T-helper 2 cell treated with Interferon-gamma antibody and Interleukin-4, amounts not matched to agents 5 μg/mL and 100 μg/mL, for 36 hours (primary cell): ENCODE data around the gene TVP23C.
"Not testable (repeated sequence)": the region's sequence is repeated elsewhere in the genome, so short reads cannot be mapped to it uniquely, and the experiment has no call there.

Source experiments
- DNase-seq: peaks from one replicate; pipeline ENCODE4 v3.0.0; 2021; ENCODE audit warnings: low spot score
- H3K27ac Mint-ChIP-seq: one replicate; pipeline ENCODE4 v1.8.0; 2021; ENCODE audit warnings: mild to moderate bottlenecking, mixed read lengths
- H3K27me3 Mint-ChIP-seq: one replicate; pipeline ENCODE4 v1.8.0; 2021; ENCODE audit warnings: low read depth, mixed read lengths
- H3K36me3 Mint-ChIP-seq: one replicate; pipeline ENCODE4 v1.8.0; 2021; ENCODE audit warnings: low read depth, mixed read lengths
- H3K4me1 Mint-ChIP-seq: one replicate; pipeline ENCODE4 v1.8.0; 2021; ENCODE audit warnings: low read depth, mixed read lengths
- H3K4me3 Mint-ChIP-seq: one replicate; pipeline ENCODE4 v1.8.0; 2022; ENCODE audit warnings: mild to moderate bottlenecking, moderate library complexity, mixed read lengths
- H3K9me3 Mint-ChIP-seq: one replicate; pipeline ENCODE4 v1.8.0; 2021; ENCODE audit warnings: mixed read lengths

Gene TVP23C

DNA sequence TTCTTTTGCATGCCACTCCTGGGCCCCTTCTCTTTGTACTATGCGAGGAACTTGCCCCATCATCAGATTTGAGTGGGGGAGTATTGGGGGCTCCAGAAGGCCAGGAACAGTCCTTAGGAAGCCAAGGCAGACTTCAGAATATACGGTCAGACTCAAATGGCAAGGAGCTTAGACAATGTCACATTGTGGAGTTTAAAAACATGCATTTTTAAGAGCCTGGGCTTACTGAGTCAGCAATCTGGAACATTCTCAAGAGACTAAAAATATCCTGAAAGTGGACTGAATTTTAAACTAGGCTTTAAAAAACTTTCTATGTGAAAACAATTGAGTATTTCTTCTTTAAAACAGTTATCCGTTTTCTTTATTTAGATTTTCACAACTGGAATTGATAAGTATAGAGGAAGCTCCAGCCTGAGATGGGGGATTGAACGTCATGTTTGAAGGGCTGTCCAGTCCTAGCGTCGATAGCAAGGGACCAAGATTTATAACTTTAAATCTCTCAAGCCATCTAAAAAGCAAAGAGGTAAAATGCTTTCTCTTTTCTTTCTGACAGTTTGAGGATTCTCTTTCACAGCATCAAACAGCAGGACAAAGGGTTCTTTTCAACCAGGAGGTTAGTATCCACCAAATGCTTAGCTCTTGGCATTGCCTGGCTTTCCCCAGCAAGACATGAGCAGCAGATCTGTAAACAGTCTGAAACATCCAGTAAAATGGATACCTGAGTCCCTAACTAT is 50.1 kb downstream of the TVP23C start:
- Mint-ChIP-seq H3K36me3 (peaks cover 26% of the 10 kb centered on the region), H3K27ac (no peak overlapping the region), H3K27me3 (no peaks in the 10 kb centered on the region), H3K4me3 (no peak overlapping the region), H3K4me1 (peaks cover 2% of the 10 kb centered on the region), H3K9me3 (no peaks in the 10 kb centered on the region)
- DNase-seq: no peak

- Mint-ChIP-seq H3K27me3 (no peaks in the 10 kb centered on the region), H3K27ac (no peak overlapping the region), H3K4me1 (peaks cover 2% of the 10 kb centered on the region), H3K4me3 (no peak overlapping the region), H3K36me3 (peaks cover 21% of the 10 kb centered on the region), H3K9me3 (no peaks in the 10 kb centered on the region)
- DNase-seq: no peak
These were observed 51.1 kb downstream of the TVP23C start for GRCh38 chr17:15512071-15512709.

- no peak overlapping the region for H3K27ac Mint-ChIP-seq
- H3K9me3 Mint-ChIP-seq: no peaks in the 10 kb centered on the region
- DNase-seq: no peak
- no peak overlapping the region for H3K4me3 Mint-ChIP-seq
- H3K4me1 Mint-ChIP-seq: peaks cover 2% of the 10 kb centered on the region
- H3K36me3 Mint-ChIP-seq: peaks cover 16% of the 10 kb centered on the region
- H3K27me3 Mint-ChIP-seq: no peaks in the 10 kb centered on the region
These were observed 52.1 kb downstream of the TVP23C start for GRCh38 chr17:15511142-15511541.

DNA sequence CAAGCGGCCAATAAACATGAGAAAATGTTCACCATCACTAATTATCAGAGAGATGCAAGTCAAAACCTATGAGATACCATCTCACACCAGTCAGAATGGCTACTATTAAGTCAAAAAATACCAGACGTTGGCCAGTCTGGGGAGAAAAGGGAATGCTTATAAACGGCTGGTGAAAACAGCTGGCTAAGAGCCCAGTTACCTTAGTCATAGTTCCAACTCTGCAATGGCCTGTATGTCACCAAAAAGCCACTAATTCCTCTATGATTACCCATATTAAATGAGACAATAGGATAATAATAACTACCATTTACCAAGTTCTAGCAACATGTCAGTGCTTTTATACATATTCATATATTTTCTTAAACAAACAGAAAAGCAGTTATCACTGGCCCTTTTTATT is 52.9 kb downstream of the TVP23C start:
- Mint-ChIP-seq H3K4me3 (no peak overlapping the region), H3K36me3 (peaks cover 10% of the 10 kb centered on the region), H3K27ac (no peak overlapping the region), H3K9me3 (no peaks in the 10 kb centered on the region), H3K4me1 (peaks cover 2% of the 10 kb centered on the region), H3K27me3 (no peaks in the 10 kb centered on the region)
- no peak for DNase-seq

- Mint-ChIP-seq H3K36me3 (peaks cover 6% of the 10 kb centered on the region), H3K4me1 (peaks cover 2% of the 10 kb centered on the region), H3K27ac (no peak overlapping the region), H3K27me3 (no peaks in the 10 kb centered on the region), H3K4me3 (no peak overlapping the region), H3K9me3 (no peaks in the 10 kb centered on the region)
- no peak for DNase-seq
These were observed 54.2 kb downstream of the TVP23C start for GRCh38 chr17:15509095-15509494.

DNA sequence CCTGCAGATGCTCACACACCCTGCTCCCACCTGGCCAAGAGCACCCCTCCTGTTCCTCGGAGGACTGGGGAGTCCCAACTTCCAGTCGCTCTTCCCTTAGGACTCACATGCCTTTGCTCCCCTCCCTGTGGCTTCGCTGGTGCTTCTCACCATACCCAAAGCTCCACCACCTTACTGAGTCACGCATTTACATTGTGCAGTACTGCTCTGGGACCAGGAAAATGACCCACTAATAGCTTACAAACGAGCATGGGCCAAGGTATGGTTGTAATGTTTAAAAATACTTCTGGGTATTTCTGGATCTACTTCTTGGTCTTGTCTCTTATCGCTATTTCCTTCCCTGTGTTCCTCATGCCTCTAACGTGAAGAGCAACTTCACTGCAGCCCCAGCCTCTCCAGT is 54.8 kb downstream of the TVP23C start:
- Mint-ChIP-seq H3K4me3 (no peak overlapping the region), H3K27ac (no peak overlapping the region), H3K4me1 (peaks cover 2% of the 10 kb centered on the region), H3K36me3 (peaks cover 5% of the 10 kb centered on the region), H3K9me3 (no peaks in the 10 kb centered on the region), H3K27me3 (no peaks in the 10 kb centered on the region)
- DNase-seq: no peak

GRCh38 chr17:15507896-15508295 is 55.4 kb downstream of the TVP23C start:
- peaks cover 5% of the 10 kb centered on the region for H3K36me3 Mint-ChIP-seq

DNA sequence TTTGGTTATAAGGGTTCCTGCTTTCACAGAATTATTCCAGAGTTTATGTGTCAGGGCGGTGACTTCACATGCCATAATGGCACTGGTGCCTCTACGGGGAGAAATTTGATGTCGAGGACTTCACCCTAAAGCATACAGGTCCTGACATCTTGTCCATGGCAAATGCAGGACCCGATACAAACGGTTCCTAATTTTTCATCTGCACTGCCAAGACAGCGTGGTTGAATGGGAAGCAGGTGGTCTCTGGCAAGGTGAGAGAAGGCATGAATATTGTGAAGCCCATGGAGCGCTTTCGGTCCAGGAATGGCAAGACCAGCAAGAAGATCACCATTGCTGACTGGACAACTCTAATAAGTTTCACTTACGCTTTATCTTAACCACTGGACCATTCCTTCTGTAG is 56.3 kb downstream of the TVP23C start:
- no peak overlapping the region for H3K4me3 Mint-ChIP-seq
- H3K4me1 Mint-ChIP-seq: peaks cover 4% of the 10 kb centered on the region
- H3K9me3 Mint-ChIP-seq: no peaks in the 10 kb centered on the region
- no peak for DNase-seq
- no peak overlapping the region for H3K27ac Mint-ChIP-seq
- no peaks in the 10 kb centered on the region for H3K27me3 Mint-ChIP-seq
- H3K36me3 Mint-ChIP-seq: peaks cover 3% of the 10 kb centered on the region

More at GRCh38 chr17:15507896-15508295, 55.4 kb downstream of the TVP23C start:
- Mint-ChIP-seq H3K4me3 (no peak overlapping the region), H3K27me3 (no peaks in the 10 kb centered on the region), H3K27ac (no peak overlapping the region), H3K9me3 (no peaks in the 10 kb centered on the region), H3K4me1 (peaks cover 3% of the 10 kb centered on the region)
- no peak for DNase-seq

DNA sequence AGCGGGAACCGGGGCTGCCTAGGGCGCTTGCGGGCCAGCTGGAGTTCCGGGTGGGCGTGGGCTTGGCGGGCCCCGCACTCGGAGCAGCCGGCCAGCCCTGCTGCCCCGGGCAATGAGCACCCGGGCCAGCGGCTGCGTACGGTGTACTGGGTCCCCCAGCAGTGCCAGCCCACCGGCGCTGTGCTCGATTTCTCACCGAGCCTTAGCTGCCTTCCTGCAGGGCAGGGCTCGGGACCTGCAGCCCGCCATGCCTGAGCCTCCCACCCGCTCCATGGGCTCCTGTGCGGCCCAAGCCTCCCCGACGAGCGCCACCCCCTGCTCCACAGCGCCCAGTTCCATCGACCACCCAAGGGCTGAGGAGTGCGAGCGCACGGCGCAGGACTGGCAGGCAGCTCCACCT is 57.6 kb downstream of the TVP23C start:
- not testable (repeated sequence) for DNase-seq, H3K27me3 Mint-ChIP-seq, H3K4me1 Mint-ChIP-seq, H3K36me3 Mint-ChIP-seq, H3K9me3 Mint-ChIP-seq, H3K4me3 Mint-ChIP-seq, H3K27ac Mint-ChIP-seq

GRCh38 chr17:15503731-15504130 is 59.6 kb downstream of the TVP23C start:
- Mint-ChIP-seq H3K36me3 (peaks cover 12% of the 10 kb centered on the region), H3K4me1 (peaks cover 4% of the 10 kb centered on the region), H3K27ac (no peak overlapping the region), H3K27me3 (no peaks in the 10 kb centered on the region), H3K4me3 (no peak overlapping the region), H3K9me3 (no peaks in the 10 kb centered on the region)
- no peak for DNase-seq

DNA sequence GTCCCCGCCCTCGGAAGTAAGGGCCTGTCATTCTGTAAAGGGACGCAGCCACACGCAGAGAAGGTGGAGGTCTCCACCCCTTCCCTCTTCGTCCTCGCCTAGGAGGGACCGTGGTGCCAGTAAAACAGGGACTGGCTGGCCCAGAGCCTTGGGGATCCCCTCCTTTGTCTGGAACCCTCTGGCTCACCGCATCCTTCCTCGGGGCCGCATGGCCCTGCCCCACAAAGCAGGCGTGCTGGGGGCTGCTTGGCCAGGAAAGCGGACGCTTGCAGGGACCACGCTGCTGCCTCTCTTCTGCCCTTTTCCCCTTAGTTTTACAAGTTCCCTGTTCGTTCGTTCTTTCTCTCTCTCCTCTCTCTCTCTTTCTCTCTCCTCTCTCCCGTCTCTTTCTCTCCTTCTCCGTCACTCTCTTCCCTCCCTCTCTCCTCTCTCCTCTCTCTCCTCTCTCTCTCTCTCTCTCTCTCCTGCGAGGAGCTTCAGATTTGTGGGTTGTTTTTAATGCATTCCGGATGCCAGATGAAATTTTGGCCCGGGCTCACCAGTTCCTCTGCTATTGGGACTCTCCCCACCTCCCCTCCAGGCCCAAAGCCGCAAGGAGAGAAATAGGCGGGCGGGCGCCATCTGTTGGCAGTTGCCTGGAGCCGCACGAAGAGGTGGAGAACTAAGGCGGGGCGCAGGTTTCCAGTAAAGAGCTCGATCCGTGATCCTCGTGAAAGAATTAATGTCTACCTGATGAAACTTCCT is 60.7 kb downstream of the TVP23C start:
- H3K27me3 Mint-ChIP-seq: no peaks in the 10 kb centered on the region
- no peak overlapping the region for H3K27ac Mint-ChIP-seq
- H3K4me3 Mint-ChIP-seq: no peak overlapping the region
- no peaks in the 10 kb centered on the region for H3K9me3 Mint-ChIP-seq
- peaks cover 4% of the 10 kb centered on the region for H3K4me1 Mint-ChIP-seq
- peak; percentile 67 for DNase-seq
- H3K36me3 Mint-ChIP-seq: peaks cover 15% of the 10 kb centered on the region

DNA sequence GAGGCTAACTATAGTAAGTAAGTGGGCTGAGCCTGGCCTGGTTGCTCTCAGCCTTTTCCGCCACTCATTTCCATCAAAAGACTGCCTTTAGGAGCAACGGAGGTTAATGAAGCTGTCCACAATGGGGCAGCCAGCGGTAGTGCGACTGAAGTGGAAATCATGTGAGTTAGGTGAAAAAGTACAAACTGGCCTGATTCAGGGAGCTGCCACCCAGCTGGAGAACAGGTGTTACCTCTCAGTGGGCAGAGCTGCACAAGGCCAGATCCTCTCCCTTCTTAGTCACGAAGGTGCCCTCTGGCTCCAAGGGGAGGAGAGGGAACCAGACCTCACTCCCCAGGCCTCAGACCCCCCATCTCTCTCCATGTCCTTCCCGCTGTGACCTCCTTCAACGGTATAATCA is 61.5 kb downstream of the TVP23C start:
- Mint-ChIP-seq H3K4me3 (no peak overlapping the region), H3K4me1 (peaks cover 4% of the 10 kb centered on the region), H3K36me3 (peaks cover 15% of the 10 kb centered on the region), H3K27ac (no peak overlapping the region), H3K9me3 (no peaks in the 10 kb centered on the region), H3K27me3 (no peaks in the 10 kb centered on the region)
- DNase-seq: no peak

DNA sequence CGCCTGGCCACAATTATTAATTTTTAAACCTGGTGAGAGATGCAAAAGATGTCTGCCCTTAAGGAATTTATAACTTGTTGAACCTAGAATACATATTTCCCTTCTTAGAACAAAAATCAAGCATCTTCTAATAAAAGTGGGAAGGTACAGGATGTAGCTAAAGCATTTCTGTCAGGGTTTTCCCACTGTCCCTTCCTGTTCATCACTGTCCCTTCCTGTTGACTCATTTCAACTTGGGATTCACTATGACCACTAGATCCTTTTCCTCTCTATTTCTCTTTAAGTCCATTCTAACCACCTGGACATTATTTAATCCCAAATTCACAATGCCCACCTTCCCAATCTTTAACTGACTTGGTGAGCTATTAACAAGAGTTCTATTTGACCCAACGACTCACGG is 62.0 kb downstream of the TVP23C start:
- Mint-ChIP-seq H3K27me3 (no peaks in the 10 kb centered on the region), H3K9me3 (no peaks in the 10 kb centered on the region), H3K27ac (no peak overlapping the region), H3K4me3 (no peak overlapping the region), H3K4me1 (peaks cover 4% of the 10 kb centered on the region), H3K36me3 (peaks cover 13% of the 10 kb centered on the region)
- no peak for DNase-seq

- peaks cover 4% of the 10 kb centered on the region for H3K4me1 Mint-ChIP-seq
- H3K9me3 Mint-ChIP-seq: no peaks in the 10 kb centered on the region
- no peak for DNase-seq
- peaks cover 14% of the 10 kb centered on the region for H3K36me3 Mint-ChIP-seq
- H3K4me3 Mint-ChIP-seq: no peak overlapping the region
- H3K27ac Mint-ChIP-seq: no peak overlapping the region
- H3K27me3 Mint-ChIP-seq: no peaks in the 10 kb centered on the region
These were observed 65.2 kb downstream of the TVP23C start for GRCh38 chr17:15498107-15498506.
